Ascending aorta (tissue), 2 donors: Measurements from ENCODE around the gene KLHL22. TPM values are rescaled to one million over a fixed set of nuclear protein-coding genes. Genes with fewer than 3 reads are reported as not detected.

Experiments
- DNase-seq, 2 donors: peaks; one replicate each; pipeline ENCODE4 v3.0.0-alpha.2; 2019; ENCODE audit warnings: low spot score in 2 of 2
- H3K27ac ChIP-seq, 2 donors: fragments of 200-600 bp; sonication (generic); one replicate each; pipeline ENCODE4 v1.5.1; 2016 to 2017; ENCODE audit warnings: mild to moderate bottlenecking in 1 of 2
- H3K27me3 ChIP-seq: fragments of 200-600 bp; sonication (generic); one replicate; pipeline ENCODE4 v1.5.1; 2017
- H3K36me3 ChIP-seq, 2 donors: fragments of 200-600 bp; sonication (generic); one replicate each; pipeline ENCODE4 v1.5.1; 2016
- H3K4me1 ChIP-seq, 2 donors: fragments of 200-600 bp; sonication (generic); one replicate each; pipeline ENCODE4 v1.5.1; 2016 to 2017; ENCODE audit warnings: mild to moderate bottlenecking in 1 of 2
- H3K4me3 ChIP-seq, 2 donors: fragments of 200-600 bp; sonication (generic); one replicate each; pipeline ENCODE4 v1.5.1; 2016 to 2017; ENCODE audit warnings: mild to moderate bottlenecking in 1 of 2
- H3K9me3 ChIP-seq, 2 donors: fragments of 200-600 bp; sonication (generic); one replicate each; pipeline ENCODE4 v1.5.1; 2016
- CTCF ChIP-seq, 3 experiments: fragments of 200-600 bp in 2 of 3; fragments of 450-650 bp in 1 of 3; sonication (generic) in 2 of 3; IDR thresholded peaks; one replicate each; pipeline ENCODE4 v1.5.1; 2016 to 2019; ENCODE audit warnings: antibody characterized with exemption in 3 of 3, mild to moderate bottlenecking in 1 of 3, moderate library complexity in 1 of 3
- intact Hi-C: fragments of 100-400 bp; cut with DNase I; formaldehyde crosslinking; loops from one replicate; pipeline ENCODE4 v1.15.1; 2023
- total RNA-seq: library from RNA; depleted of rRNA; stranded (reverse); fragments of >200 nt; gene quantifications from one replicate; pipeline ENCODE4 v1.1.0, GENCODE V29; 2016

The KLHL22 gene
- total RNA-seq, 1 donor from 2014 or later = 63.8 TPM

DNA sequence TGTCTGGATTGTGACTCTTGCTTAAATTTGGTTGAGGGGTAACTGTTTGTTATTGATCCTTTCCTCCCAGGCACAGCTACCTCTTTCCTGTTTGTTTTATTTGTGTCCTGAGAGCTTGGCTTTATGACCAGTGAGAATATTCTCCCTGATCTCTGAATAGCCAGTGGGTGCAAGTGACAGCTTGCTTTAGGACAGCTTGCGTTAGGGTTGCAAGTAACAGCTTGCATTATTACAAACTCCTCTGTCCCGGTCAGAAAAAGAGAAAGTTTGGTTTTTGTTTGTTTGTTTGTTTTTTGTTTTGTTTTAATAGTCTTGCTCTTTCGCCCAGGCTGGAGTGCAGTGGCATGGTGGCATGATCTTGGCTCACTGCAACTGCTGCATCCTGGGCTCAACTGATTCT, 3.3 kb upstream of the KLHL22 start:
- intact Hi-C loops = loop anchor here (5.0 kb wide), 1 partner anchor 203 kb away; no protein-coding TSS in a partner anchor
- Histone ChIP-seq H3K36me3 (peaks cover 8 to 14% of the 10 kb centered on the region in 2 donors), H3K27me3 (no peaks in the 10 kb centered on the region), H3K4me1 (peaks cover 0 to 17% of the 10 kb centered on the region in 2 donors), H3K4me3 (no peak overlapping the region), H3K9me3 (no peaks in the 10 kb centered on the region), H3K27ac (no peak overlapping the region)
- DNase-seq = no peak
- no peak for TF ChIP-seq CTCF (IDR thresholded peaks at IDR 0.05)

- intact Hi-C loops = loop anchor here (5.0 kb wide), 1 partner anchor 205 kb away; no protein-coding TSS in a partner anchor
- peaks cover 8 to 13% of the 10 kb centered on the region in 2 donors for H3K36me3 ChIP-seq
- peaks cover 0 to 20% of the 10 kb centered on the region in 2 donors for H3K4me1 ChIP-seq
- H3K4me3 ChIP-seq = no peak overlapping the region
- H3K27me3 ChIP-seq = no peaks in the 10 kb centered on the region
- no peak overlapping the region for H3K27ac ChIP-seq
- no peak for DNase-seq
- no peak for TF ChIP-seq CTCF (IDR thresholded peaks at IDR 0.05)
- H3K9me3 ChIP-seq = no peaks in the 10 kb centered on the region
Observed at GRCh38 chr22:20497426-20497825, 1.8 kb upstream of the KLHL22 start.

DNA sequence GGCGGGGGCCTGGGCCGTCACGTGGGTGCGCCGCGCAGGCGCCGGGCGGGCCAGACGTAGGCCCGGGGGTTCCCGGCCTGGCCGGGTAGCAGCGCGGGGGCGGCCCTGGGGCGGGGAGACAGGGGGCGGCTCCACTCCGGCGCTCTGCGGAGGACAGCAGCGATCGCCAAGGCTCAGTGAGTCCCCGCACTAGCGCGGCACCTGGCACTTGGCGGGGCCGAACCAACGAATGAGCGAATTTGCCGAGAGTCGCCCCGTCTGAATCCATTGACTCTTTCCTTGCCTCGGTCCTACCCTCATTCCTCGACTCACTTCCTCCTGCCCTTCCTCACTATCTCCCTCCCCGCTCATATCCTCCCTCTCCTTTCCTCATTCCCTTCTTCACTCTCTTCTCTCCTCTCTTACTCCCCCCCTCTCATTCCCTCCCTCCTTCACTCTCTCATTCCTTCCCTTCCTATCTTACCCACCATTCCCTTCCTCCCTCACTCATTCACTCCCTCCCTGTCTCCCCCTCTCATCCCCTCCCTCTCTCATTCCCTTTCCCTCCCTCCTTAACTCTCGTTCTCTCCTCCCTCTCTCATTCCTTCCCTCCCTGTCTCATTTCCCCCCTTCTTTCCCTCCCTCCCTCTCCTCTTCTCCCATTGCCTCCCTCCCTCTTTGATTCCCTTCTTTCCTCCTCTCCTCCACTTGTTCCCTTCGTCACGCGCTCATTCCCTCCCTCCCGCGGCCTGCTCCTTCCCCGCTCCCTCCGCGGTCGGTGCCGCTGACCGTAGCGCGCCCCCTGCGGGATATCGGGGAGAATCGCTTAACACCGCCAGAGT, 476 bp upstream of the KLHL22 start:
- peak; percentile 57 to 94 for DNase-seq
- H3K36me3 ChIP-seq = peaks cover 5 to 8% of the 10 kb centered on the region in 2 donors
- H3K9me3 ChIP-seq = no peaks in the 10 kb centered on the region
- intact Hi-C loops = loop anchor here (1.0 to 5.0 kb wide), 4 partner anchors 11 to 206 kb away; partner anchors contain the start of gene MED15
- H3K27ac ChIP-seq = peak overlapping the region; percentile 90 to 99
- TF ChIP-seq CTCF (IDR thresholded peaks at IDR 0.05) = peak; percentile 86 to 92 (median 88)
- no peaks in the 10 kb centered on the region for H3K27me3 ChIP-seq
- H3K4me3 ChIP-seq = peak overlapping the region; percentile 93 to 96
- H3K4me1 ChIP-seq = peaks cover 0 to 20% of the 10 kb centered on the region in 2 donors

DNA sequence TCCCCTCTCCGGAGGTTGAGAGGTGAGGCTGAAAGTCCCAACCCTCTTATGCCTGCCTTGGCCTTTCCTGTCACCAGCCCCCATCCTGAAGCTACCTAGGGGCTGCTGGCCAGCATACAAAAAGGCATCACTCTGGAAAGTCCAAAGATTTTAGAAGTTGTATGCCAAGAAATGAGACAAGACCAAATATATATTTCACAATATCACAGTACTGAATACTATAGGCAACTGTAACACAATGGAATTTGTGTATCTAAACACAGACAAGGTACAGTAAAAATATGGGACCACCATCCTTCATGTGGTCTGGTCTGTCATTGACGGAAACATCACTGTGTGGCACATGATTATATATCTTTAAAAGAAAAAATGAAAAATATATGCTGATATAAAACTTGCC, 4.2 kb downstream of the KLHL22 start:
- no peak for TF ChIP-seq CTCF (IDR thresholded peaks at IDR 0.05)
- no peak for DNase-seq
- intact Hi-C loops = no loop called here
- no peak overlapping the region for H3K4me3 ChIP-seq
- peaks cover 0 to 14% of the 10 kb centered on the region in 2 donors for H3K4me1 ChIP-seq
- H3K9me3 ChIP-seq = no peaks in the 10 kb centered on the region
- no peak overlapping the region for H3K27ac ChIP-seq
- no peaks in the 10 kb centered on the region for H3K27me3 ChIP-seq
- H3K36me3 ChIP-seq = peaks cover 0 to 4% of the 10 kb centered on the region in 2 donors

DNA sequence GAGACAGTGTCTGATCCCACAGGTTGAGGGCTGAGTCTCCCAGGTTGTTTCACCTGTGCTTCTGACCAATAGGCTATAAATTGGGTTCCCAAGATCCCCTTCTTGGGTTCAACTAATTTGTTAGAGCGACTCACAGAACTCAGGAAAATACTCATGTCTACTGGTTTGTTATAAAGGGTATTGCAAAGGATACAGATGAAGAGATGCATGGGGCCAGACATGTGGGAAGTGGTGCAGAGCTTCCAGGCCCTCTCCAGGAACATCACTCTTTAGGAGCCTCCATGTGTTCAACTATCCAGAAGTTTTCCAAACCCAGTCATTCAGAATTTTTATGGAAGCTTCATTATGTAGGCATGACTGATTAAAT, 4.7 kb downstream of the KLHL22 start:
- no peak overlapping the region for H3K4me3 ChIP-seq
- no peaks in the 10 kb centered on the region for H3K27me3 ChIP-seq
- no peak for DNase-seq
- no peak overlapping the region for H3K27ac ChIP-seq
- TF ChIP-seq CTCF (IDR thresholded peaks at IDR 0.05) = no peak
- peaks cover 0 to 14% of the 10 kb centered on the region in 2 donors for H3K4me1 ChIP-seq
- H3K9me3 ChIP-seq = no peaks in the 10 kb centered on the region
- intact Hi-C loops = no loop called here
- H3K36me3 ChIP-seq = peaks cover 0 to 4% of the 10 kb centered on the region in 2 donors
